ENCODE results near the gene HSPA9. TPM values are rescaled to one million over a fixed set of nuclear protein-coding genes. Genes with fewer than 3 reads are reported as not detected.
A peak's percentile ranks its signal among the peaks of the same experiment; 100 is the strongest.

Gene HSPA9
- total RNA-seq, 1 experiment from 2014 or later = 414 TPM

DNA sequence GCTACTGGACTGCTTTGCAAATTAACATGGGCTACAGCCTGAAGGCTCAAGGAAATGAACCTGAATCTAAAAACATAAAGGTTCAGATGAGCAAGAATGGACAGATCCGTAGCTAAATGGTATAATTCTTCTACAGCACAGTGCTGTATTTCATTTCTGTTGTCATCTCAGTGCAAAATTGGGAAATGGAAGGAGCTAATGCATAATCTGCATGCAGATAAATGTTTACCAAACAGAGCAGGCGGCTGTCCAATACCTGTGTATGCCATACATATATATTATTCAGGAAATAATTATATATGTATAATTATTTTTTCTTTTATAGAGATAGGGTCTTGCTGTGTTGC lies 4.3 kb upstream of the HSPA9 start:
- peaks cover 5% of the 10 kb centered on the region for H3K36me3 Mint-ChIP-seq
- DNase-seq (ENCODE audit: low spot score) (no peak), ATAC-seq (no peak)
- peaks cover 3% of the 10 kb centered on the region for H3K4me1 Mint-ChIP-seq
- CTCF ChIA-PET = interaction anchor here (0.5 to 1.5 kb wide), 40 partner anchors 9 to 817 kb away, joined by 3 to 20 read pairs (median 4); partner anchors contain the start of genes ETF1 and KDM3B
- H3K27ac Mint-ChIP-seq = no peak overlapping the region
- POLR2A ChIA-PET = no interaction called here
- no peak overlapping the region for H3K4me3 Mint-ChIP-seq
- no peaks in the 10 kb centered on the region for H3K9me3 Mint-ChIP-seq
- TF ChIP-seq FOXJ3 (CRISPR knock-in tag; IDR thresholded peaks at IDR 0.05; ENCODE audit: borderline replicate concordance) = no peak
- TF ChIP-seq FOXP1 (CRISPR knock-in tag; IDR thresholded peaks at IDR 0.05; ENCODE audit: borderline replicate concordance) = no peak
- no peak for TF ChIP-seq ZBTB21 (CRISPR knock-in tag; IDR thresholded peaks at IDR 0.05; ENCODE audit: borderline replicate concordance)
- TF ChIP-seq, protein P1, sequence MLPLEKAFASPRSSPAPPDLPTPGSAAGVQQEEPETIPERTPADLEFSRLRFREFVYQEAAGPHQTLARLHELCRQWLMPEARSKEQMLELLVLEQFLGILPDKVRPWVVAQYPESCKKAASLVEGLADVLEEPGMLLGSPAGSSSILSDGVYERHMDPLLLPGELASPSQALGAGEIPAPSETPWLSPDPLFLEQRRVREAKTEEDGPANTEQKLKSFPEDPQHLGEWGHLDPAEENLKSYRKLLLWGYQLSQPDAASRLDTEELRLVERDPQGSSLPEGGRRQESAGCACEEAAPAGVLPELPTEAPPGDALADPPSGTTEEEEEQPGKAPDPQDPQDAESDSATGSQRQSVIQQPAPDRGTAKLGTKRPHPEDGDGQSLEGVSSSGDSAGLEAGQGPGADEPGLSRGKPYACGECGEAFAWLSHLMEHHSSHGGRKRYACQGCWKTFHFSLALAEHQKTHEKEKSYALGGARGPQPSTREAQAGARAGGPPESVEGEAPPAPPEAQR (CRISPR knock-in tag; IDR thresholded peaks at IDR 0.05) = no peak
- no peak for TF ChIP-seq ZNF671 (CRISPR knock-in tag; IDR thresholded peaks at IDR 0.05)
- H3K27me3 Mint-ChIP-seq (ENCODE audit: low read depth) = no peaks in the 10 kb centered on the region; the same call in 1 of the 2 replicates

DNA sequence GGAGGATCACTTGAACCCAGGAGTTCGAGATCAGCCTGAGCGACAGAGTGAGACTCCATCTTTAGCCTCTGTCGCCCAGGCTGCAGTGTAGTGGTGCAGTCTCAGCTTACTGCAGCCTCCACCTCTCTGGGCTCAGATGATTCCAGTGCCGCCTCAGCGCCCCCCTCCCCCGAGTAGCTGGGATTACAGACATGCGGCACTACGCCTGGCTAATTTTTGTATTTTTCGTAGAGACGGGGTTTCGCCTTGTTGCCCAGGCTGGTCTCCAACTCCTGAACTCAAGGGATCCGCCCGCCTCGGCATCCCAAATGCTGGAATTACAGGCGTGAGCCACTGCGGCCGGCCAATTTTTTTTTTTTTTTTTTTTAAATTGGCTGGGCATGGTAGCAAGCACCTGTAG lies 2.3 kb upstream of the HSPA9 start:
- H3K27me3 Mint-ChIP-seq (ENCODE audit: low read depth) = no peaks in the 10 kb centered on the region; the same call in 1 of the 2 replicates
- ChIA-PET CTCF (interaction anchor here (0.7 to 0.9 kb wide), 3 partner anchors 30 to 147 kb away, joined by 3 to 4 read pairs (median 3); no protein-coding TSS in a partner anchor), POLR2A (no interaction called here)
- H3K9me3 Mint-ChIP-seq = no peaks in the 10 kb centered on the region
- ATAC-seq (no peak), DNase-seq (ENCODE audit: low spot score) (no peak)
- no peak for TF ChIP-seq NR2C2 (CRISPR knock-in tag; IDR thresholded peaks at IDR 0.05)
- peaks cover 10% of the 10 kb centered on the region for H3K4me1 Mint-ChIP-seq
- H3K36me3 Mint-ChIP-seq = peaks cover 25% of the 10 kb centered on the region
- H3K4me3 Mint-ChIP-seq = no peak overlapping the region
- H3K27ac Mint-ChIP-seq = peak overlapping the region; percentile 84; the same call in 1 of the 2 replicates

DNA sequence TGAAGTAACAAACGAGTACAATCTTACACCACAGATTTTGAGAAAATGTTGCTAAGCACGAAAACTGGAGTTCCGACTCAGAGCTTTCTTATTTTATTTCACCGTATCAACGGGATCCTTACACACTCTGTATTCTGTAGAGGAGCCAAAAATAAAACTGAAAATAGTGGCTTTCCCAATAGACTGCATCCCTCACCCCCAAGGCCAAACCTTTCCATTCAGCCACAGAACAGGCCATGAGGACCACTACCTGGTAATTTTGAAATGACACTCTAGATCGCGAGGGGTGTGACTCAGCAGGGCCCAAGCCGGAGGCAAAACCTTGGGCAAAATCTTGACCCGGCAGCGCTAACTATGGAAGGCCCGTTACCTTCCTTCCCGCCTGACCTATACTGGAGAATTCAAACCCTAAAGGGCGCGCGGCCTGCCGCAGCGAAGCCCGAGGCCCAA lies 432 bp downstream of the HSPA9 start:
- Mint-ChIP-seq H3K4me1 (peaks cover 10% of the 10 kb centered on the region), H3K4me3 (peak overlapping the region; percentile 97), H3K9me3 (no peaks in the 10 kb centered on the region), H3K27me3 (ENCODE audit: low read depth) (no peaks in the 10 kb centered on the region; the same call in 1 of the 2 replicates), H3K36me3 (peaks cover 51% of the 10 kb centered on the region), H3K27ac (peak overlapping the region; percentile 100)
- TF ChIP-seq FOXK1 (CRISPR knock-in tag; IDR thresholded peaks at IDR 0.05) = no peak
- no peak for TF ChIP-seq ZNF416 (CRISPR knock-in tag; IDR thresholded peaks at IDR 0.05)
- TF ChIP-seq, protein P2, sequence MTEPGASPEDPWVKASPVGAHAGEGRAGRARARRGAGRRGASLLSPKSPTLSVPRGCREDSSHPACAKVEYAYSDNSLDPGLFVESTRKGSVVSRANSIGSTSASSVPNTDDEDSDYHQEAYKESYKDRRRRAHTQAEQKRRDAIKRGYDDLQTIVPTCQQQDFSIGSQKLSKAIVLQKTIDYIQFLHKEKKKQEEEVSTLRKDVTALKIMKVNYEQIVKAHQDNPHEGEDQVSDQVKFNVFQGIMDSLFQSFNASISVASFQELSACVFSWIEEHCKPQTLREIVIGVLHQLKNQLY (CRISPR knock-in tag; IDR thresholded peaks at IDR 0.05) = no peak
- TF ChIP-seq, protein P3, sequence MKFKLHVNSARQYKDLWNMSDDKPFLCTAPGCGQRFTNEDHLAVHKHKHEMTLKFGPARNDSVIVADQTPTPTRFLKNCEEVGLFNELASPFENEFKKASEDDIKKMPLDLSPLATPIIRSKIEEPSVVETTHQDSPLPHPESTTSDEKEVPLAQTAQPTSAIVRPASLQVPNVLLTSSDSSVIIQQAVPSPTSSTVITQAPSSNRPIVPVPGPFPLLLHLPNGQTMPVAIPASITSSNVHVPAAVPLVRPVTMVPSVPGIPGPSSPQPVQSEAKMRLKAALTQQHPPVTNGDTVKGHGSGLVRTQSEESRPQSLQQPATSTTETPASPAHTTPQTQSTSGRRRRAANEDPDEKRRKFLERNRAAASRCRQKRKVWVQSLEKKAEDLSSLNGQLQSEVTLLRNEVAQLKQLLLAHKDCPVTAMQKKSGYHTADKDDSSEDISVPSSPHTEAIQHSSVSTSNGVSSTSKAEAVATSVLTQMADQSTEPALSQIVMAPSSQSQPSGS (CRISPR knock-in tag; IDR thresholded peaks at IDR 0.05; ENCODE audit: borderline replicate concordance, low read depth) = 0 out of 2 replicates have a peak, but pooled peaks have one; percentile 50
- POLR2A ChIA-PET = interaction anchor here (0.7 to 2.1 kb wide), 9 partner anchors 20 to 766 kb away, joined by 3 to 20 read pairs (median 6); partner anchors contain the start of genes CTNNA1 and ETF1
- ATAC-seq = no peak
- CTCF ChIA-PET = interaction anchor here (1.1 to 2.0 kb wide), 4 partner anchors 27 to 223 kb away, joined by 4 to 16 read pairs (median 8); partner anchors contain the start of gene ETF1
- DNase-seq (ENCODE audit: low spot score) = no peak

DNA sequence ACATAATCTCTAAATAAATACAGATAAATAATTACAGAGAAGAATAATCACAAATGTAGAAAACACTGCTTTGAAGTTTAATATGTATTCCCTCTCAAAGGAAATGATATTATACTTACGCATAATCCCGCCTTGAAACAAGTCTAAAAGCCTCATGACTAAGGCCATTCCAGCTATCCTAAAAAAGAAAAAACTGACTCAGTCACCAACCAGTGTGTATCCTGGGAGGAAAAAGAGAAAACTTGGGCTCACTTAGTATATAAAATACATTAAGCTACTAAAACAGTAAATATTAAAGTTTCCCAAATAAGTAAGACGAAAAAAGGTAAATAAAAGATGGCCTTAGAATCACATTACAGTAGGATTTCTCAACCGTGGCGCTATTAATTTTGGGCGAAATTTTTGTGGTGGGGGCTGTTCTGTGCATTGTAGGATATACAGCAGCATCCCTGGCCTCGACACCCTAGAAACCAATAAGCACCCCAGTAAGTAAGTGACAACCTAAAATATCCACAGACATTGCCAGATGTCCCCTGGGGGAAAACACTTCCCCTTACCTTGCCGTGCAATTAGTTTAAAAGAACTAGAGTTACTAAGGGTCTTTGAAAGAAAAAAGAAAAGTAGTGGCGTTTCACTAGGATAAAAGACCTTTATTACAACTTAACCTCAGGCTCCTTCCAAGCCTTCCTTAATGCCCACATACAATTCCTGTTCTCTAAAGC lies 1.1 kb downstream of the HSPA9 start:
- ATAC-seq (no peak), DNase-seq (ENCODE audit: low spot score) (no peak)
- Mint-ChIP-seq H3K27me3 (ENCODE audit: low read depth) (no peaks in the 10 kb centered on the region; the same call in 1 of the 2 replicates), H3K27ac (peak overlapping the region; percentile 100), H3K36me3 (peaks cover 56% of the 10 kb centered on the region), H3K9me3 (no peaks in the 10 kb centered on the region), H3K4me3 (peak overlapping the region; percentile 97), H3K4me1 (peaks cover 10% of the 10 kb centered on the region)
- ChIA-PET CTCF (no interaction called here), POLR2A (interaction anchor here (0.7 to 1.4 kb wide), 2 partner anchors 179 to 767 kb away, joined by 3 read pairs; partner anchors contain the start of gene CTNNA1)
- TF ChIP-seq, protein P4, sequence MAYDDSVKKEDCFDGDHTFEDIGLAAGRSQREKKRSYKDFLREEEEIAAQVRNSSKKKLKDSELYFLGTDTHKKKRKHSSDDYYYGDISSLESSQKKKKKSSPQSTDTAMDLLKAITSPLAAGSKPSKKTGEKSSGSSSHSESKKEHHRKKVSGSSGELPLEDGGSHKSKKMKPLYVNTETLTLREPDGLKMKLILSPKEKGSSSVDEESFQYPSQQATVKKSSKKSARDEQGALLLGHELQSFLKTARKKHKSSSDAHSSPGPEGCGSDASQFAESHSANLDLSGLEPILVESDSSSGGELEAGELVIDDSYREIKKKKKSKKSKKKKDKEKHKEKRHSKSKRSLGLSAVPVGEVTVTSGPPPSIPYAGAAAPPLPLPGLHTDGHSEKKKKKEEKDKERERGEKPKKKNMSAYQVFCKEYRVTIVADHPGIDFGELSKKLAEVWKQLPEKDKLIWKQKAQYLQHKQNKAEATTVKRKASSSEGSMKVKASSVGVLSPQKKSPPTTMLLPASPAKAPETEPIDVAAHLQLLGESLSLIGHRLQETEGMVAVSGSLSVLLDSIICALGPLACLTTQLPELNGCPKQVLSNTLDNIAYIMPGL (CRISPR knock-in tag; IDR thresholded peaks at IDR 0.05) = no peak
- TF ChIP-seq, protein P5, sequence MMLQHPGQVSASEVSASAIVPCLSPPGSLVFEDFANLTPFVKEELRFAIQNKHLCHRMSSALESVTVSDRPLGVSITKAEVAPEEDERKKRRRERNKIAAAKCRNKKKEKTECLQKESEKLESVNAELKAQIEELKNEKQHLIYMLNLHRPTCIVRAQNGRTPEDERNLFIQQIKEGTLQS (CRISPR knock-in tag; conservative IDR thresholded peaks at IDR 0.05) = no peak
- no peak for TF ChIP-seq ESRRA (CRISPR knock-in tag; IDR thresholded peaks at IDR 0.05; ENCODE audit: borderline replicate concordance)
- no peak for TF ChIP-seq ATF1 (CRISPR knock-in tag; IDR thresholded peaks at IDR 0.05)
- TF ChIP-seq MYBL2 (CRISPR knock-in tag; IDR thresholded peaks at IDR 0.05) = no peak
- TF ChIP-seq SOX15 (CRISPR knock-in tag; IDR thresholded peaks at IDR 0.05) = no peak
- TF ChIP-seq ZNF121 (CRISPR knock-in tag; IDR thresholded peaks at IDR 0.05) = no peak
- TF ChIP-seq, protein P6, sequence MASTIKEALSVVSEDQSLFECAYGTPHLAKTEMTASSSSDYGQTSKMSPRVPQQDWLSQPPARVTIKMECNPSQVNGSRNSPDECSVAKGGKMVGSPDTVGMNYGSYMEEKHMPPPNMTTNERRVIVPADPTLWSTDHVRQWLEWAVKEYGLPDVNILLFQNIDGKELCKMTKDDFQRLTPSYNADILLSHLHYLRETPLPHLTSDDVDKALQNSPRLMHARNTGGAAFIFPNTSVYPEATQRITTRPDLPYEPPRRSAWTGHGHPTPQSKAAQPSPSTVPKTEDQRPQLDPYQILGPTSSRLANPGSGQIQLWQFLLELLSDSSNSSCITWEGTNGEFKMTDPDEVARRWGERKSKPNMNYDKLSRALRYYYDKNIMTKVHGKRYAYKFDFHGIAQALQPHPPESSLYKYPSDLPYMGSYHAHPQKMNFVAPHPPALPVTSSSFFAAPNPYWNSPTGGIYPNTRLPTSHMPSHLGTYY (CRISPR knock-in tag; IDR thresholded peaks at IDR 0.05) = no peak
- TF ChIP-seq ZNF138 (CRISPR knock-in tag; conservative IDR thresholded peaks at IDR 0.05) = no peak

All from WTC11 (cell line).